ENCODE measurements around the gene PDK4.
"Not testable (repeated sequence)": the region's sequence is repeated elsewhere in the genome, so short reads cannot be mapped to it uniquely, and the experiment has no call there.

PDK4 gene

DNA sequence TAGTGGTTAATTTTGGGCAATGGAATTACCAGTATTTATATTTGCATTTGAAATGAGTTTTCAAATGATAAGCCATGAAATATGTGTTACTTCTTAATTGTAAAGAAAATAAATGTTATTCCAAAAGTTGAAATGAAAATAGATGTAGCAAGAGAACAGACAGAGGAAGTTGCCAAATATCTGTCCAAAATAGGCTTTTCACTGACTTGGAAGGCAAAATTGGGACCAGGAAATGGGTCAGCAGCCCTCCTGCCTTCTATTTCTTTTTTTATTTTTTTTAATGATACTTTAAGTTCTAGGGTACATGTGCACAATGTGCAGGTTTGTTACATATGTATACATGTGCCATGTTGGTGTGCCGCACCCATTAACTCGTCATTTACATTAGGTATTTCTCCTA is 8.1 kb upstream of the PDK4 start:
- not testable (repeated sequence) for DNase-seq

DNA sequence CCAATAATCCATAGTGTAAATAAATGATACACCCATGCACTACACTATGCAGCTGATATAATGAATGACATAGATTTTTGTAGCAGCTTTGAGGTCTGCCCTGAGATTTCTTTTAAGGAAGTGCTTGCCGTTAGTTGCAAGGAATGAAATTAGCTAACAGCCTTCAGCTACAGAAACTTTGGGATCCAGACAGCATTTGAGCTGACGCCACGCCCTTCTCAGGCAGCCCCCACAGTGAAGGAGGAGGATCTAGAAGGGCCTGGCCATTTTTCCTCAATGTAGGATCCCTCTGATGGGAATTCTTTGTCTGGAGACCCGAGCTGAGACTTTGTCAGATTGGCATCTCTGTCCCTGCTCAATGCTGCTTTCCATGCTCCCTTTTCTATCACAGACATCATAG is 6.1 kb upstream of the PDK4 start:
- DNase-seq = no peak

DNA sequence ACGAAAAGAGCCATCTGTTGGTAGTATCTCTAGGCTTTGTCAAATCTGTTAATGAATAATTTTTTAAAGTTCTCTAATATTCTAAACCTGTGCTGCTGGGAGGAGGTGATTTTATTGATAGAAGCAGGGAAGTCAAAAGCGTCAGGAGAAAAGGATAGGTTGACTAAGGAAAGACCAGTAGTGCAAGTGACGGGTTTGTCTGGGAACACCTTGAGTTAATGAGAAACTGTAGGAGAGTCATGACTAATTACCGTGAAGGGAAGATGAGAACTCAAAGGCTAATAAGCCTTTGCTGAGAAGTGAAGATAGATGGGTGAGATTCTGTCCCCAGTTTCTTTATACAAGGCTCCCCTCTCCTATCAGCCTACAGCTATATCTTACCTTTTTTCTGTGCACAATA is 5.0 kb upstream of the PDK4 start:
- DNase-seq = no peak

DNA sequence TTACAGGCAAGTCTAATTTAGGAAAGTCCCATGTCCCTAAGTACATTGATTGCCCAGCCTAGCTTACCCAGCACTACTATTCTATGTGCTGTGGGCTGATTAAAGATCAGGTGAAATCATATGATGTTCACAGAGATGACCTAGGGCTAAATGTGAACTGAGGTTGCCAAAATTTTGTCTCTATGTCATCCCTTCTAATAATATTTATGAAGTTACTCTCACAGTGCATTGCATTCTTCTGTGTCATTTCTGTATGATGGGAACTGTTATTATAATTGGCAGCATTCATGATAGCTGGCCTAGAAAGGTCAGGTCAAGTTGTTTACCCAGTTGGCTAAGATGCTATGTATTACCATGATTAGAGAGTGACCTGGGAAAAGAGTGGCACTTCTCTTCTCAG is 2.8 kb upstream of the PDK4 start:
- no peak for DNase-seq

DNA sequence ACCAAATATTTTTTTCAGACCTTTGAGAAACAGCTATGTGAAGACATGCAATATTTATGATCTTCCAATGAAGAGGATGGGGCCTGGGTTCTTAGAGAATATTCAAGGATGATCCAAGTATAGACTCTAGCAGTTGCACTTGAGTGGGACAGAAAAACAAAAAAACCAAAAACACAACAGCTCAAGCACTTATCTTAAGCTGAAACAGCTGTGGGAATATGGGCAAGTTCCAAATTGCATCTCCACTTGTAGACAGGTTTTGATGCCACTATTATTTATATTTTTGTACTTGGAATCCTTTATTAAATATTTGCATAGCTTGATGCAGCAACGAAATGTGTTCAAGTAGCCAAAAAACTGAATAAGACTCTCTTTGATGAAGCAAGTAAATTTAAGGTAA is 2.2 kb upstream of the PDK4 start:
- DNase-seq = no peak

DNA sequence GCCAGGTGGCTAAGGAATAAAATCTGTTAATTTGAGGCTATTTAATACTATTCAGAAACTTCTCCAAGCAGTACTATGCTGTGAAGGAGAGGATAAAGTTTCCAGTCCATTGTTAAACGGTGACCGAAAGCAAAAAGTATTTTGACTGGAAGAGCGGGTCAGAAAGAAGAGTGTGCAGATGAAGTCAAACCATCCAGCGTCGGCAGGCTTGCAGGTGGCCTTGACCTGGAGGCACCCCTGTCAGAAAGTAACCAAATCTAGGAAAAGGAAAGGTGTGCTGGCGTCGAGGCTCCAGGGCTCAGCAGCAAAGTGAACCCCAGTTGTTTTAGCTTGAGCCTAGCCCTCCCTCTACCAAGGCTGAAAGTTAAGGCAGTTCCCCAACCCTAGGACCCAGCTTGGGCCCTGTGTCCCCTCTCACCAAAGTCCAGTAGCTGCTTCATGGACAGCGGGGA is 544 bp downstream of the PDK4 start:
- DNase-seq = no peak

DNA sequence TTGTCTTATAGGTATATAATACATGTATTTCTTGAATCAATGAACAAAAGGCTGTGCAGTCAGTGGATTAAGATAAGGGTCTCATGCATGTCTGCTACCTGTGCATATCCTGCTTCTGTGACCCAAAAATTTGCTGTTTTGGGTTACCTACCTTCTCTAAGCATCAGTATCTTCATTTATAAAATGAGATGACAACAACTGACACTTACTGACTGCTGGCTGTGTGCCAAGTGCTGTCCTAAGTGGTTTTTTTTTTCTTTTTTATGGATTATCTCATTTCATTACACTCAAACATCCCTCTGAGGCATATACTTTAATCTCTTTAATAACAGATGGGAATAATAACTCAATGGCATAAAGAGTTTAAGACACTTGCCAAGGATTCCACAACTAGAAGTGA is 2.1 kb downstream of the PDK4 start:
- no peak for DNase-seq

DNA sequence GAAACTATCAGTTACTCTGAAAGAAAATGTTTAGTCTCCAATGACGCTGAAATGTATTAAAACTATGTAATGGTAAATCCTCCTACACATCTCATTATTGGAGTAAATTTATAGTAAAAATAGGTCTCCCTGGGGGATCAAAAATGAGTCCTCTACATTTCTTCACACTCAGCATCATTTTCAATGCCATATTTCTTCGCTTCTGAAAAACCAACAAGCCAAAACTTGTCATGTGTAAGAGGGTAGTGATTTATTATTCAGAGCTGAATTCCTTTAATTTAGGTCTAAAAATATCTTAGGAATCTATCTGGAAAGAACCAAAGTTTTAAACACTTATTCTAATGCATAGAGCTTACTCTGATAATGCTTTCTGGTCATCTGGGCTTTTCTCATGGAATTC is 3.0 kb downstream of the PDK4 start:
- no peak for DNase-seq

DNA sequence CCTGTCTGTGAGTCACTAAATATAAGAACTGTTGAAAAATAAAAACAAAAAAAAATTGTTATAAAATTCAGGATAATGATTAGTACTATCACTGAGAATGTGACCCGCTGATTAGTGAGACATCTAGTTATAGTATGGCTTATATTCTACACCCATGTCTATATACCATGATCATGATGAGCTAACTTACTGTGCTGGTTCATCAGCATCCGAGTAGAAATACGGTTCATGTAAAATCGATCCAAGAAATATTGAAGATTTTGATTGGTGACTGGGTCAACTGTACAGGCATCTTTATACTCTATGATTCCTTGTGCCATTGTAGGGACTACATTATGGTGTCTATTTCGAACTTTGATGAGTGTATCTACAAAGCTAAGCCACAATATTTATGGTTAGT is 3.7 kb downstream of the PDK4 start:
- no peak for DNase-seq

DNA sequence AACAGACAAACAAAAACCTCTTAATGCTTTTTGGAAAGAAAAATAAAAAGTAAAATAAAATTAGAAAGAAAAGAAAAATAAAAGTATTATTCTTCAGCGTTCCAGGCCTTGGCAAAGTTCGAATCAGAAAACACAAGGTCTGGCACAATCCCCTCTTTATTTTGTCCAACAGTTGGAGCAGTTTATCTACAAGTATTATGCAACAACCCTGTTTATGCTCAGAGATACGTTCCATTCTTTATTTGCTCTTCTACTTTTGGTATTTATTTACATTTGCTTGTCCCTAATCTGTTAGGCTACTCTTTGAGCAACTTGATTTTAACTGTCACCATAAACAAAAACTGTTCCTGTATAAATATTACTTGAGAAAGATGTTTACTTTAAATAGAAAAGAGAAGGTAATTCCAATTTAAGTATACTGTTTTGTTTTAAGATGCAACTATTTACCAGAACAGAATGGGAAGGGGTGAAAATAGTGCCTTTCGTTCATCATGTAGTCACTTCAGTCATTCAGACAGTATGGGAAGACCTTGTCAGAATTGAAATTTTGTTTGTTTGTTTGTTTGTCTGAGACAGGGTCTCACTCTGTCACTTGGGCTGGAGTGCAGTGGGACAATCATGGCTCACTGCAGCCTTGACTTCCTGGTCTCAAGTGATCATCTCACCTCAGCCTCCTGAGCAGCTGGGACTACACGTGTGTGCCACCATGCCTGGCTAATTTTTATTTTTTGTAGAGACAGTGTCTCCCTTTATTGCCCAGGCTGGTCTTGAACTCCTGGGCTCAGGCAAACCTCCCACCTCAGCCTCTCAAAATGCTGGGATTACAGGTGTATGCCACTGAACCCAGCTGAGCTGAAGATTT is 5.7 kb downstream of the PDK4 start:
- DNase-seq = no peak

DNA sequence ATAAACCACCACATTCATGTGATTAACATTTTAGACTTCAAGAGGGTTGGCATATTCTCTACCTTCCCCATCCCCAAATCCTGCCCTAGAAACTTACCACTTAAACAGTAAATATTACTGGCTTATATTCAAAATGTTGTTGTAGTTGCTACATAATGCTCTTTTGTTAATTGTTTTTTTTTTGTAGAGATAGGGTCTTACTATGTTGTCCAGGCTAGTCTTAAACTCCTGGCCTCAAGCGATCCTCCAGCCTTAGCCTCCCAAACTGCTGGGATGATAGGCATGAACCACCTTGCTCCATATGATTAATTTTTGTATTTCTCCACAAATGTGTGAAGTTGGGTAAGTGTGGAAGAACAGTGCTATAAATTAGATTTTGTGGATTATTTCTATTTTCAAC is 6.5 kb downstream of the PDK4 start:
- no peak for DNase-seq

DNA sequence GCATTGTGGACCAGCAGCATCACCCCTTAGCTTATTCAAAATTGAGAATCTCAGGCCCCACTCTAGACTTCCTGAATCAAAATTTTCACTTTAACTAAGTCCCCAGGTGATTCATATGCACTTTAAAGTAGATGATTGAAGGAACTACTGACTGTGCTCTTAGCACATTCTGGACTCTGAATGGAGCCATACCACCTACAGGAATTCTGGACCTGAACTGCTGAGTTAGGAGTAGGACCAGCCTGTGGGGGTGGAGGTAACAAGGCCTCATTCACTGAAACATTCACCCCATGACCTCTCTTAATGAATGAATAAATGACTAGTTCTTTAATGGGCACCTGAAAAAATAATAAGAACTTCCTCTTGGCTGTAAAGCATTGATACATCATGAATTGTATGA is 7.3 kb downstream of the PDK4 start:
- DNase-seq = no peak

DNA sequence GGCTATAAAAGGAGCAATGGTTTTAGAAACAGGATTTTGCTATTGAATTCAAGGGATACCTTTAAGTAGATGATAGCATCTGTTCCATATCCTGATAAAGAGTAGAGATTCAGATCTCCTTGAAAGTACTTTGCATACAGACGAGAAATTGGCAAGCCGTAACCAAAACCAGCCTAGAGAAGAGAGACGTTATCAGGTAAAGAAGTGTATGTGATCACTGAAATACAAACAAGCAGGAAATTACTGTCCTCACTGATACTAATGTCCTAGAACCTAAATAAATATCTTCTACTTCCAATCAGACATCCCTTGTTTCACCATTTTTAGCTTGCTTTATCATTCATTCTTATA is 9.4 kb downstream of the PDK4 start:
- DNase-seq = no peak

DNA sequence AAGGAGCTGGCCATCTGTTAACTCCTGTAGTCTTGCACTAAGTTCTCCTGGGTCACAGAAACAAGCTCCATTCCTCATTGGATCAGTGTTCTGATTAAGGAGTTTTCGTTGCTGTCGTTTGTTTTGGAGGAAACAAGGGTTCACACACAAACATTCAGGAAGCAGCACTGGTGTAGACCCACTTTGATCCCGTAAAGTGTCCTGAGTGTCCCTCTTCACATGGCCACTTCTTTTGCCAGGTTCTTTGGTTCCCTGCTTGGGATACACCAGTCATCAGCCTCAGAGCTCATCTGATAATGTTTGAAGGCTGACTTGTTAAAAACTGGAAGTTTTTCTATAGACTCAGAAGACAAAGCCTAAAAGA is 10.9 kb downstream of the PDK4 start:
- no peak for DNase-seq

DNA sequence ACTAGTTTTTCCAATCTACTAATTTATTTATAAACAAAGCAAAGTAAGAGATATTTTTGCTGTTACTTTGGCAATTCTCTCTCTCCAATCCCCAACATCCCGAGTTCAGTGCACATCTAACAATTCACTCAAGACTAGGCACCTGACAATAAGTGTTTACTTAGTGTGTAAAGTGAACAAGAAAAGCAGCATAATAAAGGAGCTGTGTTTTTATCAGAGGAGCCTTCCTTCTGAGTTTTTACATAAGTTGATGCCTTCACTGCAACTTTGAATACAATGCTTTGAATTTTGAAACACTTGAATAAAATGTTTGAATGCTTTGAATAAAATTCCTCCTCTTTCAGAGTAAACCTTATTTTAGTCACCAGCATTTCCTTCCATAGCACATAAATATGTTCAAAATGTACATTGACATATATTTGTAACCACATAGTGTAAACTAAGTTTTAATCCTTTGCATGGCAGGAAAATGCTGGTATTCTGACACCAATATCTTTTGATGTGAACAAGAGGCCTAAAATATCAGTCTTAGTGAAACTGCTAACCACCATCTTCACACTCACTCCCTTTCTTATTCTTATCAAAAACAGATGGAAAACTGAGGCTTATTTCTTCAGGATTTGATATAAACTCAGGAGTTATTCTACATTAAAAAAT is 11.4 kb downstream of the PDK4 start:
- no peak for DNase-seq

DNA sequence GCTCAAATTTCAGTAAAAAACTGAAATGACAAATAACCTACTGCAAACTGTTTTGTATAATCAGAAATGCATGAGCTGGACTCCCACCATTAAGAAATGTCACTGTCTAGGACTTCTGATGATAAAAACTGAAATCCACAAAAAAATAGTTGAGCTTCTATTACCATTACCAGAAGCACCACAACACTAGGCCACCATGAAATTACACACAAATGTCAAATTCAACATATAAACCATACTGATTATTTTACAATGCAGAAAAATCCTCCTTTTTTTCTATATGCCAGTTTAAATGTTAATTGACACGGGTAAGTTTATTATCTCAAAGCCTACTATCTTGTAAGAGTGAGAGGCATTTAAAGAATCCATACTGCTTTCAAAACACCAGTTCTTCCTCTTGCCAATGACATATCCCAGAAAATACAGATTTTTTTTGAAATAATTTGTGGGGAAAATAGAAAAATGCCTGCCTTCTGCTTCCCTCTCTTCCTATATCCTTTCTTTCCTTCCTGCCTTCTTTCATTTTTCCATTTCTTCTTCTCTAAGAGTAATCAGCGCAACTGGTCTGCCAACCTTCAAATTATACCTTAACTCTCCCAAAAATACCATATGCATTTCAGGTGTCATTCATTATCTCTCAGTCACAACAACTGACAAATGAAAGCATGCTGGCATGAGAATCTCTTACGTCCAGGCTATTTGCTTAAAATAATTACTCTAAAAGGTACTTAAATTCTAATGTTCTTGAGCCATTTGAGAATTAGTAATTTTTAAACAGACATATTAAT is 12.3 kb downstream of the PDK4 start:
- no peak for DNase-seq

DNA sequence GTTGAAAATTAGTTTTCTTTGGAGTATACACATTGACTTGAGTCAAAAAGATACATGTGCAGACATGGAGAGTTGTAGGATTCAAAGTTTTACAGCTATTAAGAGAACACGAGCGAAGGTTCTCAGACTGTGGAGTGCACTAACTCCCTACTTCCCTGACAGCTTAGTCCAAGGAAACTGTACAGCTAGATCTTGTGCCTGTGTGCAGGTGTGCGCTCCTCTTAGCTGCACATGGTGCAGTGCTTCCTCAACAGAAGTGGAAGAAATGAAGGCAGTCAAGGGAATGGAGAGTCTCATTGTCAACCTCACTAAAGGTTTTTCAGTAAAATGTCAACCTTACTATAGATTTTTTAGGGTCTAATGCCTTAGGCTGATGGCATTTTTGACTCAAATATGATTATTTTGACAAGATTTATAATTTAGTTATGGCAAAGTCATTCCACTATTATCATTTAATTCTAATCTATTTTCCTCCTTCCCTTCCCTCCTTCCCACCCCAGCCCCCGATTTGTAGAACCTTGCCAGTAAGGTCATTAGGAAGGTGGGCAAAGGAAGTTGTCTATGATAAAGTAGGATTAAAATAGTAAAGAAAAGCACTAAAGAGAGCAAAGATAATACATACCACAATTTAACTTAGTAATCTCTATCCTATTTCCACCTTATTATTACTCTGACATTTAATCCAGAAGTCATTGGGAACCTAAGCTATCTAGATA is 13.6 kb downstream of the PDK4 start:
- DNase-seq = no peak

DNA sequence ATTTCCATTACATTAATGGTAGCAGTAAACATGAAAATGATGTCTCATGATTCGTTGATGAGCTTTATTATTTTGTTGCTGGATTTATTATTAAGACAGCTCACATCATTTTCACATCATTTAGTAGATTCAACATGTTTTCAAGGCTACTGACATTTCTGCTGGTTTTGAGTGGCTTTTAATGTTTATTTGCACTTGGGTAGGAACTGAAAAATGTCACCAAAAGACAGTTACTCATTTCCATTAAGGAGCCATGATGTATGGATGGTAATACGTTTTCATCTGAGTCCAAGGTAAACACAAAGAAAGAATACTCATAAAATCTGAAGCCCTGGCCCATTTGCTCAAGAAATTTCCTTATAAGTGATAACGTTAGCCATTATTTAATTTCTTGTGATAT is 14.8 kb downstream of the PDK4 start:
- DNase-seq = no peak

DNA sequence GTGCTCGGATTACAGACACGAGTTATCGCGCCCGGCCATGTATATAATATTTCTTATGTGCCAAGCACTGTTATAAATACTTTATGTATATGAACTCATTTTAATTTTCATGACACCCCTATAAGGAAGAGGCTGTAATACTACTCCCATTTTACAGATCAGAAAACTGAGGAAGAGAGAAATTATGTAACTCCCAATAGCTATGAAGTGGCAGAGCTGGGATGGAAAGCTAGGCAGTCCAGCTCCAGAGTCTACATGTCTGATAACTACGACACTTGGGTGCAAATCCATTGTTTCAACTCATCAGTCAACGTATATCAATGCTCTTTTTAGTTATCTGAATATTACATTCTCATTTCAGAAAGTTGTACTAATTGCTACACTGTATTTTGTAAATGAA is 17.0 kb downstream of the PDK4 start:
- no peak for DNase-seq

DNA sequence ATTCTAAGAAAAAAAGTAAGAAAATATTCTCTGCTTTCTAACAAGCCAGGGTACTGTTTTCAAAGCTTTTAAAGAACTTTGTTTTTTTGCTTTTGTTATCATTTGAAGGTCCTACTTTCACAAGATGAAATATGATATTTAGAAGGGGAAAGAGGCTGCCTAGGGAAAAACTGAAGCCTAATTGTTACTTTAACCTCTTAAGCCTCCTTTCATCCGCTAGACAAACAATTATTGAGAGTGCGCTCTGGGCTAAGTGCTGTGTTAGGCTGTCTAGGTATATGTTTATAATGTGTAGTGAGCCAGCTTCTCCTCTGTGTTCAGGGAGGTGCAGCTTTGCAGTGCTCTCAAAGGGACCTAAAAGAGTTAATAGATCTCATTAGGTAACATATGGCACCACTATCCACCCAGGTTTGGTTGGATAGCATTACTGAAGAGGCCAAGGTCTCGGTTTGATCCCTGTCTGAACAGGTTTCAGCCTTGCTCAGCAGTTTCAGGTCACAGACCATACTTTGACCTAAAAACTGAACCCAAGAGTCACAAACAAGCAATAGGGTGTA is 17.9 kb downstream of the PDK4 start:
- DNase-seq = peak; percentile 90

DNA sequence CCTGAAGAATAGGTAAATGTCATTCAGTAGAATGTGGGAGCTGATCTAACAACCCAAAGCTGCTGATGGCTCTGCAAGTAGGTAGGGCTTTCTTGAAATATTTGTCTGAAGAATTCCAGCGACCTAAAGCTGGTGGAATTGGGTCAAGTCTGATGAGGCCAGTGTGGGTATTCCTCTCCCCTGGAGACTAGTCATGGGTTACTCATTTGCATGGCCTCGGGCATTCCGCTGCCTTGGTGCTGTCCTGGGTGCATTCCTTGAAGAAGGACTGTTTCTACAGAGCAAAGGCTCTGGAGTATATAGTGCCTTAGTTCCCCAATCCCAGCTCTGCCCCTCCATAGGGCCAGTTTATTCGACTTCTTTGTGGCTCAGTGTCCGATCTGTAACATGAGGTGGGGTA is 19.2 kb downstream of the PDK4 start:
- DNase-seq = no peak

DNA sequence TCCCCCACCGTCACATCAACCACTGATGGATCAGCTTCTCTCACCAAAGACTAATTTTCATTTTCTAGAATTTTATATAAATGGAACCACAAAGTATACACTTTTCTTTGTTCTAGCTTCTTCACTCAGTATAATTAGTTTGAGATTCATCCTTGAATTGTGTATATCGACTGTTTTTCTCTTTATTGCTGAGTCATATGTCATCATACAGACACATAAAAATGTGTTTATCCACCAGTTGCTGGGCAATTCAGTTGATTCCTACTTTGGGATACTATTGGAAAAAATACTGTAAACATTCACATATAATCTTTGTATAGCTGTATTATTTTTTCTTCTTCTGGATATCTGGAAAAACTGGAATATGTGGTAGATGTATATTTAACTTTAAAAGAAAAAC is 26.6 kb downstream of the PDK4 start:
- DNase-seq = no peak

DNA sequence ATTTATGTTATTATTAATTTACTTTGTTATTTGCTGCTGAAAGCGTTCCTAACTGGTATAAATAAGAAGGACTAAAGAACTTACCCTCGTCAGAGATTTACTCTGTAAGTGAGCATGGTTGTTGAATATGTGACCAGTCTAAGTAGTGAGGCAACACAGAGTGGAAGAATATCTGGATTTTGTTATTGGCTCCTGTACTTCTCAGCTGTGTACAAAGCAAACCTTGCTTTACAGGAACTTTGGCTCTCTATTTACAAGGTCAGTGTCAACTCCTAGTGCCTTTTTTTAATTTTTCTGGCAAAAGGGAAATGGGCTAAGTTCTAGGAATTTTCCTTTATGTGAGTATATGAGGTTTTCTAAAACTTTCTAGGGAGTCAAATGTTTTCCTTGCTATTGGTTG is 35.6 kb downstream of the PDK4 start:
- DNase-seq = no peak

All from NCI-H1105 (cell line).